ENCODE data around the gene SEMA5A.

DNA sequence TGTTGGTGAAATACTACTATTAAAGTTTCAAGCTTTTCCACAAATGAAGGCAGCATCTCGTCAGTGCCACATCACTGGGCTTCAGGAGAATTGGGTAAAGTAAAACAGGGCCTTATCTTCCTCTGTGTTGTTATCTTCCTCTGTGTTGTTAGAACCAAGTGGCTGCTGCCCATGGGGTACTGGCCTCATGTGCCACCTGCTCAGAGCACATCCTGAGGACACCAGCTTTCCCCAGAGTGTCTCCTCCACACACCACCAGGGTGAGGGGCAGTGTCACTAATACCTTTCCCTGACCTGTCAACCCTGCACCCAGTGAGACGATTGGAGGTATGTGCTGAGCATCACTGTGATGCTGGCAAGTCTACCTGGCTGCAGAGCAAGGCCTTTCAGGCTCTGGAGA, 499.9 kb downstream of the SEMA5A start:
- TF ChIP-seq, protein P1, sequence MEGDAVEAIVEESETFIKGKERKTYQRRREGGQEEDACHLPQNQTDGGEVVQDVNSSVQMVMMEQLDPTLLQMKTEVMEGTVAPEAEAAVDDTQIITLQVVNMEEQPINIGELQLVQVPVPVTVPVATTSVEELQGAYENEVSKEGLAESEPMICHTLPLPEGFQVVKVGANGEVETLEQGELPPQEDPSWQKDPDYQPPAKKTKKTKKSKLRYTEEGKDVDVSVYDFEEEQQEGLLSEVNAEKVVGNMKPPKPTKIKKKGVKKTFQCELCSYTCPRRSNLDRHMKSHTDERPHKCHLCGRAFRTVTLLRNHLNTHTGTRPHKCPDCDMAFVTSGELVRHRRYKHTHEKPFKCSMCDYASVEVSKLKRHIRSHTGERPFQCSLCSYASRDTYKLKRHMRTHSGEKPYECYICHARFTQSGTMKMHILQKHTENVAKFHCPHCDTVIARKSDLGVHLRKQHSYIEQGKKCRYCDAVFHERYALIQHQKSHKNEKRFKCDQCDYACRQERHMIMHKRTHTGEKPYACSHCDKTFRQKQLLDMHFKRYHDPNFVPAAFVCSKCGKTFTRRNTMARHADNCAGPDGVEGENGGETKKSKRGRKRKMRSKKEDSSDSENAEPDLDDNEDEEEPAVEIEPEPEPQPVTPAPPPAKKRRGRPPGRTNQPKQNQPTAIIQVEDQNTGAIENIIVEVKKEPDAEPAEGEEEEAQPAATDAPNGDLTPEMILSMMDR (IDR thresholded peaks at IDR 0.05): no peak
- TF ChIP-seq POLR2AphosphoS5 (IDR thresholded peaks at IDR 0.05) (no peak), EP300 (IDR thresholded peaks at IDR 0.05) (no peak), POLR2A (IDR thresholded peaks at IDR 0.05) (no peak)
